CD4-positive, alpha-beta T cell (primary cell): ENCODE data around the gene TREX2. TPM values are rescaled to one million over a fixed set of nuclear protein-coding genes. Genes with fewer than 3 reads are reported as not detected.

Experiments
- ATAC-seq: fragments of 200-7000 bp; cut with Tn5 transposase; one replicate; pipeline ENCODE4 v1.10.0; 2022; ENCODE audit warnings: mild to moderate bottlenecking; ENCODE audit not compliant: poor library complexity
- CTCF ChIA-PET: fragments of 350-600 bp; sonication (Branson Sonifier 250); formaldehyde crosslinking; loops from one replicate; lab custom pipeline; 2021; ENCODE audit warnings: antibody characterized with exemption, inconsistent platforms; lab: Charles Lee
- POLR2A ChIA-PET: fragments of 350-600 bp; sonication (Branson Sonifier 250); formaldehyde crosslinking; loops from one replicate; lab custom pipeline; 2021; ENCODE audit warnings: antibody characterized with exemption, inconsistent platforms; lab: Charles Lee
- DNase-seq, 14 experiments: peaks; one replicate each; pipeline ENCODE4 v3.0.0-alpha.2; 2013 to 2020; ENCODE audit warnings: mixed read lengths in 2 of 14
- H3K27ac ChIP-seq, 2 donors: one replicate each; pipeline versions ENCODE4 v1.5.1 to v1.7.0; 2013; ENCODE audit warnings: low read length in 2 of 2, low read depth in 1 of 2, mild to moderate bottlenecking in 1 of 2
- H3K27me3 ChIP-seq, 2 experiments: 1 replicate in 1 of 2; 2 replicates in 1 of 2; pipeline versions ENCODE4 v1.6.1 to v1.7.0; 2013; ENCODE audit warnings: low read length in 2 of 2, control low read depth in 1 of 2, mild to moderate bottlenecking in 1 of 2, moderate library complexity in 1 of 2; ENCODE audit not compliant: insufficient read depth in 2 of 2, control insufficient read depth in 1 of 2
- H3K36me3 ChIP-seq: one replicate; pipeline ENCODE4 v1.6.1; 2013; ENCODE audit warnings: low read length, control low read depth; ENCODE audit not compliant: insufficient read depth
- H3K4me1 ChIP-seq: one replicate; pipeline ENCODE4 v1.6.1; 2013; ENCODE audit warnings: low read length, control low read depth; ENCODE audit not compliant: insufficient read depth
- H3K4me3 ChIP-seq: one replicate; pipeline ENCODE4 v1.5.1; 2013; ENCODE audit warnings: mild to moderate bottlenecking, low read length, moderate library complexity
- H3K9me3 ChIP-seq, 2 experiments: 1 replicate in 1 of 2; 2 replicates in 1 of 2; pipeline versions ENCODE4 v1.6.1 to v1.7.0; 2013; ENCODE audit warnings: low read length in 2 of 2, mild to moderate bottlenecking in 2 of 2, control low read depth in 1 of 2, moderate library complexity in 1 of 2; ENCODE audit not compliant: control insufficient read depth in 1 of 2, insufficient read depth in 1 of 2
- H3K27ac Mint-ChIP-seq: one replicate; pipeline ENCODE4 v1.8.0; 2020; ENCODE audit warnings: mixed read lengths
- H3K27me3 Mint-ChIP-seq: one replicate; pipeline ENCODE4 v1.8.0; 2021; ENCODE audit warnings: mixed read lengths
- H3K36me3 Mint-ChIP-seq: one replicate; pipeline ENCODE4 v1.8.0; 2021; ENCODE audit warnings: low read depth, mixed read lengths
- H3K4me1 Mint-ChIP-seq: one replicate; pipeline ENCODE4 v1.8.0; 2021; ENCODE audit warnings: low read depth, mixed read lengths
- H3K4me3 Mint-ChIP-seq: one replicate; pipeline ENCODE4 v1.8.0; 2020; ENCODE audit warnings: mild to moderate bottlenecking, mixed read lengths
- H3K9me3 Mint-ChIP-seq: one replicate; pipeline ENCODE4 v1.8.0; 2020; ENCODE audit warnings: mixed read lengths
- intact Hi-C, 2 experiments: fragments of 100-400 bp; cut with DNase I in 1 of 2; cut with micrococcal nuclease in 1 of 2; formaldehyde crosslinking; loops; one replicate each; pipeline versions ENCODE4 v1.15.1 to v1.9.0; 2023 to 2025; cut with DNase I, micrococcal nuclease
- total RNA-seq, 174 experiments: library from RNA in 2 of 174; stranded (reverse) in 2 of 174; gene quantifications; one replicate each; pipeline ENCODE4 v1.2.3 and lab custom pipeline; 2021 to 2026
- TF ChIP-seq, protein P1 (sequence below): fragments of 200-600 bp; IDR thresholded peaks from one replicate; pipeline ENCODE4 v1.8.0; 2022; ENCODE audit warnings: antibody characterized with exemption, mild to moderate bottlenecking

TREX2 gene
- total RNA-seq, 2 experiments from 2014 or later = 1.1 to 1.4 TPM

- no peaks in the 10 kb centered on the region for H3K27me3 ChIP-seq
- intact Hi-C loops = no loop called here
- TF ChIP-seq, protein P1, sequence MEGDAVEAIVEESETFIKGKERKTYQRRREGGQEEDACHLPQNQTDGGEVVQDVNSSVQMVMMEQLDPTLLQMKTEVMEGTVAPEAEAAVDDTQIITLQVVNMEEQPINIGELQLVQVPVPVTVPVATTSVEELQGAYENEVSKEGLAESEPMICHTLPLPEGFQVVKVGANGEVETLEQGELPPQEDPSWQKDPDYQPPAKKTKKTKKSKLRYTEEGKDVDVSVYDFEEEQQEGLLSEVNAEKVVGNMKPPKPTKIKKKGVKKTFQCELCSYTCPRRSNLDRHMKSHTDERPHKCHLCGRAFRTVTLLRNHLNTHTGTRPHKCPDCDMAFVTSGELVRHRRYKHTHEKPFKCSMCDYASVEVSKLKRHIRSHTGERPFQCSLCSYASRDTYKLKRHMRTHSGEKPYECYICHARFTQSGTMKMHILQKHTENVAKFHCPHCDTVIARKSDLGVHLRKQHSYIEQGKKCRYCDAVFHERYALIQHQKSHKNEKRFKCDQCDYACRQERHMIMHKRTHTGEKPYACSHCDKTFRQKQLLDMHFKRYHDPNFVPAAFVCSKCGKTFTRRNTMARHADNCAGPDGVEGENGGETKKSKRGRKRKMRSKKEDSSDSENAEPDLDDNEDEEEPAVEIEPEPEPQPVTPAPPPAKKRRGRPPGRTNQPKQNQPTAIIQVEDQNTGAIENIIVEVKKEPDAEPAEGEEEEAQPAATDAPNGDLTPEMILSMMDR = no peak
- ChIA-PET POLR2A (no interaction called here), CTCF (no interaction called here)
- H3K4me3 ChIP-seq = no peak overlapping the region
- no peaks in the 10 kb centered on the region for H3K36me3 Mint-ChIP-seq
- no peaks in the 10 kb centered on the region for H3K4me1 Mint-ChIP-seq
- H3K4me1 ChIP-seq = no peaks in the 10 kb centered on the region
- H3K36me3 ChIP-seq = no peaks in the 10 kb centered on the region
- no peaks in the 10 kb centered on the region for H3K9me3 ChIP-seq
- H3K27ac Mint-ChIP-seq = no peak overlapping the region
- H3K4me3 Mint-ChIP-seq = no peak overlapping the region
- no peaks in the 10 kb centered on the region for H3K9me3 Mint-ChIP-seq
- peaks cover 7% of the 10 kb centered on the region for H3K27me3 Mint-ChIP-seq
- DNase-seq = no peak
- ATAC-seq = no peak
- no peak overlapping the region for H3K27ac ChIP-seq
Observed at GRCh38 chrX:153441981-153442380, 3.9 kb downstream of the TREX2 start.

DNA sequence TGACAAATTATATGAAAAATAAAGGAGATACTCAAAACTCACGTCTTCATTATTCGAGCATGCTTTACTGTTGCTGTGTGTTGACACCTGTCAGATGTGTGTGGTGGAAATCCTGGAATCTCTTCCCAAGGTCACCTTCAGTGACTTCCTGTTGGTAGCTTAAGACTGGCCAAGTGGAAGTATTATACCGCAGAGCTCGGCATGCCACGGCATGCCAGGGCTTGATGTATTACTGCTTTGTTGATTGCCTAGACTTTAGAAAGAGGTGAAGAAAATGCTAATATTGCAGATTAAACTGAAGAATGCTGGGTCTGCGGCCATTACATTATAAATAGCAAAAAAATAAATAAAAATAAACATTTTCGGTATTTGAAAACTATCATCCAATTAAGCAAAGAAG is 4.6 kb downstream of the TREX2 start:
- CTCF ChIA-PET = interaction anchor here (0.6 kb wide), 1 partner anchor 397 kb away, joined by 3 read pairs; no protein-coding TSS in a partner anchor
- Mint-ChIP-seq H3K4me3 (no peak overlapping the region), H3K4me1 (no peaks in the 10 kb centered on the region), H3K27ac (no peak overlapping the region), H3K9me3 (no peaks in the 10 kb centered on the region), H3K36me3 (no peaks in the 10 kb centered on the region), H3K27me3 (peaks cover 7% of the 10 kb centered on the region)
- no peak overlapping the region for H3K4me3 ChIP-seq
- H3K4me1 ChIP-seq = no peaks in the 10 kb centered on the region
- no peak overlapping the region for H3K27ac ChIP-seq
- H3K9me3 ChIP-seq = no peaks in the 10 kb centered on the region
- TF ChIP-seq, protein P1 = no peak
- no peaks in the 10 kb centered on the region for H3K27me3 ChIP-seq
- POLR2A ChIA-PET = no interaction called here
- H3K36me3 ChIP-seq = no peaks in the 10 kb centered on the region
- intact Hi-C loops = no loop called here
- ATAC-seq = no peak
- DNase-seq = no peak

DNA sequence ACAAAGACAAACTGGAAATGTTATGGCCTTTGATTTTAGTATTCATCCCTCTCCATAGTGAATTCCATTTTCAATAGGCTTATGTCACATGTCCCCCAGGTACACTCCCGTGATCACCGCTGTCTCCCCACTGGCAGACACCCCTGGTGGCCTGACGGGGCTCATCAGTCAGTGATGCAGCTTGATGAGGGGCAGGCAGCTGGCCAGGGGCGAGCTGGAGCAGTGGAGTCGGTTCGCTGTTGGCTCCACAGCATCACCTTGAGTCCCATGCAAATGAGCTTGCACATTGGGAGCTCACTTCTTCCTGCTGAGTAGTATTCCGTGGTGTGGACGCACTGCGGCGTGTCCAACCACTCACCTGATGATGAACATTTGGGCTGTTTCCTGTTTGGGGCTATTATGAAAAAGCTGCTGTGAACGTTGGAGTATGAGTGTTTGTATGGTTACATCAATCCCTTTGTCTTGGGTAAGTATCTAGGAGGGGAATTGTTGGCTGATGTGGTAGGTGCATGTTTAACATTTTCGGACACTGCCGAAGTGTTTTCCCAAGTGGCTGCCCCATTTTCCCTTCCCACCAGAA is 5.2 kb downstream of the TREX2 start:
- Mint-ChIP-seq H3K27ac (no peak overlapping the region), H3K4me1 (no peaks in the 10 kb centered on the region), H3K27me3 (peaks cover 7% of the 10 kb centered on the region), H3K9me3 (no peaks in the 10 kb centered on the region), H3K4me3 (no peak overlapping the region), H3K36me3 (no peaks in the 10 kb centered on the region)
- ChIA-PET CTCF (no interaction called here), POLR2A (no interaction called here)
- Histone ChIP-seq H3K4me3 (no peak overlapping the region), H3K27ac (no peak overlapping the region), H3K27me3 (no peaks in the 10 kb centered on the region), H3K9me3 (no peaks in the 10 kb centered on the region), H3K4me1 (no peaks in the 10 kb centered on the region), H3K36me3 (no peaks in the 10 kb centered on the region)
- ATAC-seq (no peak), DNase-seq (no peak)
- TF ChIP-seq, protein P1 = no peak
- intact Hi-C loops = no loop called here
